IPS-20b (cell line): ENCODE results near the gene CHRNB1.

ENCODE experiments used
- H3K27ac ChIP-seq: one replicate; pipeline ENCODE4 v1.5.1; 2013; ENCODE audit warnings: low read length
- H3K27me3 ChIP-seq: 2 replicates; pipeline ENCODE4 v1.6.1; 2013; ENCODE audit warnings: mild to moderate bottlenecking, low read length, inconsistent platforms; ENCODE audit not compliant: insufficient read depth
- H3K36me3 ChIP-seq: 2 replicates; pipeline ENCODE4 v1.6.1; 2013; ENCODE audit warnings: low read depth, mild to moderate bottlenecking, inconsistent platforms, low read length, moderate library complexity; ENCODE audit not compliant: insufficient read depth
- H3K4me1 ChIP-seq: 2 replicates; pipeline ENCODE4 v1.6.1; 2013; ENCODE audit warnings: mild to moderate bottlenecking, control low read depth, inconsistent platforms, low read length, moderate library complexity; ENCODE audit not compliant: insufficient read depth
- H3K4me3 ChIP-seq: 2 replicates; pipeline ENCODE4 v1.5.1; 2013; ENCODE audit warnings: mild to moderate bottlenecking, low read length, inconsistent platforms
- H3K9ac ChIP-seq: 2 replicates; pipeline ENCODE4 v1.6.1; 2013; ENCODE audit warnings: low read depth, mild to moderate bottlenecking, inconsistent platforms, low read length, moderate library complexity
- H3K9me3 ChIP-seq: 2 replicates; pipeline ENCODE4 v1.6.1; 2013; ENCODE audit warnings: mild to moderate bottlenecking, low read depth, low read length, inconsistent platforms; ENCODE audit not compliant: insufficient read depth

Gene CHRNB1

GRCh38 chr17:7499161-7499560 lies 54.3 kb downstream of the CHRNB1 start:
- no peaks in the 10 kb centered on the region for H3K27me3 ChIP-seq
- H3K4me3 ChIP-seq = no peak overlapping the region
- H3K27ac ChIP-seq = no peak overlapping the region
- H3K36me3 ChIP-seq = peaks cover 90% of the 10 kb centered on the region
- H3K9me3 ChIP-seq = no peaks in the 10 kb centered on the region
- no peaks in the 10 kb centered on the region for H3K4me1 ChIP-seq
- H3K9ac ChIP-seq = no peak overlapping the region

GRCh38 chr17:7501729-7502128 lies 56.9 kb downstream of the CHRNB1 start:
- no peak overlapping the region for H3K9ac ChIP-seq
- no peaks in the 10 kb centered on the region for H3K4me1 ChIP-seq
- peaks cover 97% of the 10 kb centered on the region for H3K36me3 ChIP-seq
- H3K9me3 ChIP-seq = no peaks in the 10 kb centered on the region
- H3K27ac ChIP-seq = no peak overlapping the region
- H3K27me3 ChIP-seq = no peaks in the 10 kb centered on the region
- no peak overlapping the region for H3K4me3 ChIP-seq

- Histone ChIP-seq H3K4me1 (no peaks in the 10 kb centered on the region), H3K36me3 (peaks cover 97% of the 10 kb centered on the region), H3K9me3 (no peaks in the 10 kb centered on the region), H3K4me3 (no peak overlapping the region), H3K9ac (no peak overlapping the region), H3K27ac (no peak overlapping the region), H3K27me3 (no peaks in the 10 kb centered on the region)
Measured at GRCh38 chr17:7502171-7502847, 57.4 kb downstream of the CHRNB1 start.

GRCh38 chr17:7502987-7503386 lies 58.1 kb downstream of the CHRNB1 start:
- H3K27ac ChIP-seq = no peak overlapping the region
- H3K9ac ChIP-seq = no peak overlapping the region
- no peaks in the 10 kb centered on the region for H3K27me3 ChIP-seq
- no peaks in the 10 kb centered on the region for H3K9me3 ChIP-seq
- H3K4me3 ChIP-seq = no peak overlapping the region
- H3K4me1 ChIP-seq = no peaks in the 10 kb centered on the region
- H3K36me3 ChIP-seq = peaks cover 96% of the 10 kb centered on the region

- Histone ChIP-seq H3K4me1 (no peaks in the 10 kb centered on the region), H3K9ac (no peak overlapping the region), H3K9me3 (no peaks in the 10 kb centered on the region), H3K27ac (no peak overlapping the region), H3K4me3 (no peak overlapping the region), H3K27me3 (no peaks in the 10 kb centered on the region), H3K36me3 (peaks cover 96% of the 10 kb centered on the region)
Measured at GRCh38 chr17:7503521-7503920, 58.7 kb downstream of the CHRNB1 start.
